Measurements from ENCODE around the gene CHST8. TPM values are rescaled to one million over a fixed set of nuclear protein-coding genes. Genes with fewer than 3 reads are reported as not detected.
"Not testable (repeated sequence)": the region's sequence is repeated elsewhere in the genome, so short reads cannot be mapped to it uniquely, and the experiment has no call there.

The CHST8 gene
- total RNA-seq, 1 donor from 2014 or later = 0.96 TPM

GRCh38 chr19:33814181-33815165 lies 192.7 kb downstream of the CHST8 start:
- H3K36me3 Mint-ChIP-seq (ENCODE audit: low read depth) = peaks cover 16% of the 10 kb centered on the region
- H3K4me1 Mint-ChIP-seq = peaks cover 31% of the 10 kb centered on the region
- no peak for DNase-seq (ENCODE audit: low read depth, low spot score)
- H3K9me3 Mint-ChIP-seq = no peaks in the 10 kb centered on the region
- H3K4me3 Mint-ChIP-seq = no peak overlapping the region
- peak overlapping the region; percentile 75 for H3K27ac Mint-ChIP-seq (ENCODE audit: unreplicated experiment)
- no peak for TF ChIP-seq CTCF (conservative IDR thresholded peaks at IDR 0.05)
- peaks cover 13% of the 10 kb centered on the region for H3K27me3 Mint-ChIP-seq (ENCODE audit: low read depth)

GRCh38 chr19:33815380-33816340 lies 193.9 kb downstream of the CHST8 start:
- Mint-ChIP-seq H3K27ac (ENCODE audit: unreplicated experiment) (no peak overlapping the region), H3K36me3 (ENCODE audit: low read depth) (peaks cover 10% of the 10 kb centered on the region), H3K27me3 (ENCODE audit: low read depth) (peaks cover 15% of the 10 kb centered on the region), H3K9me3 (no peaks in the 10 kb centered on the region), H3K4me3 (no peak overlapping the region), H3K4me1 (peaks cover 34% of the 10 kb centered on the region)
- TF ChIP-seq CTCF (conservative IDR thresholded peaks at IDR 0.05) = no peak
- no peak for DNase-seq (ENCODE audit: low read depth, low spot score)

- Mint-ChIP-seq H3K27ac (ENCODE audit: unreplicated experiment) (no peak overlapping the region), H3K36me3 (ENCODE audit: low read depth) (peaks cover 8% of the 10 kb centered on the region), H3K9me3 (no peaks in the 10 kb centered on the region), H3K4me3 (peak overlapping the region; percentile 49), H3K4me1 (peaks cover 37% of the 10 kb centered on the region), H3K27me3 (ENCODE audit: low read depth) (peaks cover 32% of the 10 kb centered on the region)
- no peak for DNase-seq (ENCODE audit: low read depth, low spot score)
- TF ChIP-seq CTCF (conservative IDR thresholded peaks at IDR 0.05) = no peak
These were observed 196.7 kb downstream of the CHST8 start for GRCh38 chr19:33818411-33818810.

- Mint-ChIP-seq H3K27me3 (ENCODE audit: low read depth) (peaks cover 32% of the 10 kb centered on the region), H3K4me3 (peak overlapping the region; percentile 83), H3K4me1 (peaks cover 37% of the 10 kb centered on the region)
- not testable (repeated sequence) for H3K36me3 Mint-ChIP-seq (ENCODE audit: low read depth); H3K27ac Mint-ChIP-seq (ENCODE audit: unreplicated experiment); DNase-seq (ENCODE audit: low read depth, low spot score); H3K9me3 Mint-ChIP-seq
These were observed 197.3 kb downstream of the CHST8 start for GRCh38 chr19:33819078-33819477.

- Mint-ChIP-seq H3K27ac (ENCODE audit: unreplicated experiment) (peak overlapping the region; percentile 94), H3K9me3 (no peaks in the 10 kb centered on the region), H3K36me3 (ENCODE audit: low read depth) (peaks cover 3% of the 10 kb centered on the region), H3K4me3 (peak overlapping the region; percentile 83), H3K4me1 (peaks cover 36% of the 10 kb centered on the region), H3K27me3 (ENCODE audit: low read depth) (peaks cover 32% of the 10 kb centered on the region)
- TF ChIP-seq CTCF (conservative IDR thresholded peaks at IDR 0.05) = no peak
- peak; percentile 35 for DNase-seq (ENCODE audit: low read depth, low spot score)
These were observed 197.7 kb downstream of the CHST8 start for GRCh38 chr19:33819506-33819879.

Measured in neural crest cell (in vitro differentiated cells).